DND-41 (cell line): Measurements from ENCODE around the gene REELD1.

Experiments used
- ATAC-seq: fragments of 200-7000 bp; cut with Tn5 transposase; 3 replicates; pipeline ENCODE4 v1.9.1; 2021; ENCODE audit warnings: low read depth; ENCODE audit not compliant: insufficient read depth
- DNase-seq: peaks from one replicate; pipeline ENCODE4 v3.0.0-alpha.2; 2020
- H2AFZ ChIP-seq: 2 replicates; pipeline ENCODE4 v1.6.0; 2012; ENCODE audit warnings: low read depth, low read length
- H3K27ac ChIP-seq: 2 replicates; pipeline ENCODE4 v1.5.1; 2012; ENCODE audit warnings: low read length, inconsistent platforms
- H3K27me3 ChIP-seq: fragments of 200-600 bp; sonication (generic); 2 replicates; pipeline ENCODE4 v1.6.0; 2012; ENCODE audit warnings: low read length, mild to moderate bottlenecking, inconsistent platforms; ENCODE audit not compliant: insufficient read depth, poor library complexity
- H3K36me3 ChIP-seq: 2 replicates; pipeline ENCODE4 v1.5.1; 2012; ENCODE audit warnings: low read length, inconsistent platforms; ENCODE audit not compliant: insufficient read depth
- H3K4me1 ChIP-seq: 2 replicates; pipeline ENCODE4 v1.5.1; 2012; ENCODE audit warnings: mild to moderate bottlenecking, low read length; ENCODE audit not compliant: insufficient read depth
- H3K4me2 ChIP-seq: 2 replicates; pipeline ENCODE4 v1.6.0; 2012; ENCODE audit warnings: mild to moderate bottlenecking, moderate library complexity, low read length, inconsistent platforms; ENCODE audit not compliant: insufficient read depth
- H3K4me3 ChIP-seq, 2 experiments: fragments of 200-600 bp in 1 of 2; shearing (Covaris generic) in 1 of 2; 2 replicates each; pipeline ENCODE4 v1.5.1; 2012 to 2016; ENCODE audit warnings: inconsistent platforms in 2 of 2, low read length in 2 of 2, mild to moderate bottlenecking in 2 of 2, low read depth in 1 of 2, moderate library complexity in 1 of 2
- H3K79me2 ChIP-seq: 2 replicates; pipeline ENCODE4 v1.6.0; 2012; ENCODE audit warnings: low read length, inconsistent platforms; ENCODE audit not compliant: insufficient read depth
- H3K9ac ChIP-seq: 2 replicates; pipeline ENCODE4 v1.6.0; 2012; ENCODE audit warnings: low read depth, mild to moderate bottlenecking, inconsistent platforms, low read length, moderate library complexity
- H3K9me3 ChIP-seq: 2 replicates; pipeline ENCODE4 v1.5.1; 2012; ENCODE audit warnings: low read length, moderate library complexity, mild to moderate bottlenecking, inconsistent platforms; ENCODE audit not compliant: insufficient read depth, severe bottlenecking
- H4K20me1 ChIP-seq: 2 replicates; pipeline ENCODE4 v1.6.0; 2012; ENCODE audit warnings: low read length; ENCODE audit not compliant: insufficient read depth
- EZH2 ChIP-seq: IDR thresholded peaks from 3 replicates; pipeline ENCODE4 v1.6.1; 2012; ENCODE audit warnings: borderline replicate concordance, low read depth, mild to moderate bottlenecking, moderate library complexity, low read length, inconsistent platforms; ENCODE audit not compliant: severe bottlenecking
- TF ChIP-seq, protein P1 (sequence below): IDR thresholded peaks from 2 replicates; pipeline ENCODE4 v1.5.1; 2012; ENCODE audit warnings: borderline replicate concordance, low read length, moderate library complexity, mild to moderate bottlenecking; ENCODE audit not compliant: poor library complexity, severe bottlenecking; ENCODE audit errors: extremely low read depth

The REELD1 gene

GRCh38 chr4:146194212-146194611, 20.1 kb upstream of the REELD1 start:
- Histone ChIP-seq H4K20me1 (no peaks in the 10 kb centered on the region), H3K36me3 (peaks cover 21% of the 10 kb centered on the region), H3K4me1 (no peaks in the 10 kb centered on the region)

GRCh38 chr4:146202665-146203064, 11.7 kb upstream of the REELD1 start:
- Histone ChIP-seq H3K4me3 (no peak overlapping the region), H3K4me1 (no peaks in the 10 kb centered on the region), H2AFZ (no peak overlapping the region), H4K20me1 (no peaks in the 10 kb centered on the region), H3K27ac (no peak overlapping the region), H3K9me3 (no peaks in the 10 kb centered on the region), H3K79me2 (no peaks in the 10 kb centered on the region), H3K9ac (no peak overlapping the region), H3K4me2 (no peak overlapping the region), H3K36me3 (no peaks in the 10 kb centered on the region), H3K27me3 (peaks cover 4% of the 10 kb centered on the region)
- TF ChIP-seq, protein P1, sequence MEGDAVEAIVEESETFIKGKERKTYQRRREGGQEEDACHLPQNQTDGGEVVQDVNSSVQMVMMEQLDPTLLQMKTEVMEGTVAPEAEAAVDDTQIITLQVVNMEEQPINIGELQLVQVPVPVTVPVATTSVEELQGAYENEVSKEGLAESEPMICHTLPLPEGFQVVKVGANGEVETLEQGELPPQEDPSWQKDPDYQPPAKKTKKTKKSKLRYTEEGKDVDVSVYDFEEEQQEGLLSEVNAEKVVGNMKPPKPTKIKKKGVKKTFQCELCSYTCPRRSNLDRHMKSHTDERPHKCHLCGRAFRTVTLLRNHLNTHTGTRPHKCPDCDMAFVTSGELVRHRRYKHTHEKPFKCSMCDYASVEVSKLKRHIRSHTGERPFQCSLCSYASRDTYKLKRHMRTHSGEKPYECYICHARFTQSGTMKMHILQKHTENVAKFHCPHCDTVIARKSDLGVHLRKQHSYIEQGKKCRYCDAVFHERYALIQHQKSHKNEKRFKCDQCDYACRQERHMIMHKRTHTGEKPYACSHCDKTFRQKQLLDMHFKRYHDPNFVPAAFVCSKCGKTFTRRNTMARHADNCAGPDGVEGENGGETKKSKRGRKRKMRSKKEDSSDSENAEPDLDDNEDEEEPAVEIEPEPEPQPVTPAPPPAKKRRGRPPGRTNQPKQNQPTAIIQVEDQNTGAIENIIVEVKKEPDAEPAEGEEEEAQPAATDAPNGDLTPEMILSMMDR: no peak
- no peak for TF ChIP-seq EZH2
- no peak for DNase-seq
- no peak for ATAC-seq

More at GRCh38 chr4:146194212-146194611, 20.1 kb upstream of the REELD1 start:
- H3K4me2 ChIP-seq: no peak overlapping the region
- no peaks in the 10 kb centered on the region for H3K79me2 ChIP-seq
- H3K27me3 ChIP-seq: no peaks in the 10 kb centered on the region
- H3K27ac ChIP-seq: no peak overlapping the region
- no peak for DNase-seq
- no peak overlapping the region for H3K9ac ChIP-seq
- no peak overlapping the region for H2AFZ ChIP-seq
- no peak overlapping the region for H3K4me3 ChIP-seq
- H3K9me3 ChIP-seq: no peaks in the 10 kb centered on the region
- no peak for TF ChIP-seq EZH2
- TF ChIP-seq, protein P1: no peak
- ATAC-seq: no peak

GRCh38 chr4:146207410-146207809, 6.9 kb upstream of the REELD1 start:
- TF ChIP-seq, protein P1: no peak
- TF ChIP-seq EZH2: no peak
- ATAC-seq (no peak), DNase-seq (no peak)
- no peaks in the 10 kb centered on the region for H3K36me3 ChIP-seq
- H2AFZ ChIP-seq: no peak overlapping the region
- H3K4me3 ChIP-seq: no peak overlapping the region
- H3K9me3 ChIP-seq: no peaks in the 10 kb centered on the region
- H3K4me1 ChIP-seq: 0 out of 2 replicates have a peak, but pooled peaks cover 3% of the 10 kb centered on the region
- H3K27me3 ChIP-seq: peaks cover 10% of the 10 kb centered on the region
- no peak overlapping the region for H3K27ac ChIP-seq
- H3K79me2 ChIP-seq: no peaks in the 10 kb centered on the region
- H3K9ac ChIP-seq: no peak overlapping the region
- H4K20me1 ChIP-seq: no peaks in the 10 kb centered on the region
- no peak overlapping the region for H3K4me2 ChIP-seq

DNA sequence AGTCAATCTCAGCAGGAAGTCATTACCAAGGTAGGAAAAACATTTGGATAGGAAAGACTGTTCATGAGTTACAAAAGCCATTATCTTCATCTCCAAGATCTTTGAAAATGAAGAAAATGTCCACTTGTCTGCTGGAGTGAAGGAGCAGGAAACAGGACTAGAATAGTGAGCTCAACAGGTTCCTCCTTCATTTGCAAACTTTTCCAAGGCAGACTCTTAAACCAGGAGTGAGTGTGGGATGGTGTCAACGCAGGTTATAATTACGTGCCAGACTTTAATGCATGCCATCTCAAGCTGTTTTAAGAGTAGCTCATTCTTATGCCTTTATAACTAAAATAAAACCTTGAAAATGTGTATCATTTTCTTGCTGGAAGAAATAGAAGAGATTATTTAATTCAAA, 3.4 kb upstream of the REELD1 start:
- H3K79me2 ChIP-seq: no peaks in the 10 kb centered on the region
- DNase-seq (no peak), ATAC-seq (no peak)
- H3K4me2 ChIP-seq: no peak overlapping the region
- TF ChIP-seq, protein P1: no peak
- TF ChIP-seq EZH2: no peak
- 0 out of 2 replicates have a peak, but pooled peaks cover 3% of the 10 kb centered on the region for H3K4me1 ChIP-seq
- H3K4me3 ChIP-seq: no peak overlapping the region
- H2AFZ ChIP-seq: no peak overlapping the region
- H4K20me1 ChIP-seq: no peaks in the 10 kb centered on the region
- H3K9ac ChIP-seq: no peak overlapping the region
- no peaks in the 10 kb centered on the region for H3K9me3 ChIP-seq
- no peak overlapping the region for H3K27ac ChIP-seq
- no peaks in the 10 kb centered on the region for H3K36me3 ChIP-seq
- H3K27me3 ChIP-seq: peaks cover 10% of the 10 kb centered on the region
